VCaP (cell line): ENCODE results near the gene ORC1.

Experiments used
- H3K27ac ChIP-seq: fragments of 450-650 bp; 2 replicates; pipeline ENCODE4 v1.5.1; 2017
- CTCF ChIP-seq: fragments of 450-650 bp; conservative IDR thresholded peaks from 2 replicates; pipeline ENCODE4 v1.5.1; 2017; ENCODE audit warnings: mild to moderate bottlenecking, moderate library complexity

The ORC1 gene

GRCh38 chr1:52427152-52427551, 22.9 kb upstream of the ORC1 start:
- no peak overlapping the region for H3K27ac ChIP-seq
- TF ChIP-seq CTCF: no peak

- no peak overlapping the region for H3K27ac ChIP-seq
Observed at GRCh38 chr1:52426371-52426770, 22.1 kb upstream of the ORC1 start.

GRCh38 chr1:52424813-52425212, 20.6 kb upstream of the ORC1 start:
- no peak overlapping the region for H3K27ac ChIP-seq
- TF ChIP-seq CTCF: no peak

More at GRCh38 chr1:52426371-52426770, 22.1 kb upstream of the ORC1 start:
- no peak for TF ChIP-seq CTCF

- no peak for TF ChIP-seq CTCF
- no peak overlapping the region for H3K27ac ChIP-seq
Observed at GRCh38 chr1:52424231-52424636, 20.0 kb upstream of the ORC1 start.

DNA sequence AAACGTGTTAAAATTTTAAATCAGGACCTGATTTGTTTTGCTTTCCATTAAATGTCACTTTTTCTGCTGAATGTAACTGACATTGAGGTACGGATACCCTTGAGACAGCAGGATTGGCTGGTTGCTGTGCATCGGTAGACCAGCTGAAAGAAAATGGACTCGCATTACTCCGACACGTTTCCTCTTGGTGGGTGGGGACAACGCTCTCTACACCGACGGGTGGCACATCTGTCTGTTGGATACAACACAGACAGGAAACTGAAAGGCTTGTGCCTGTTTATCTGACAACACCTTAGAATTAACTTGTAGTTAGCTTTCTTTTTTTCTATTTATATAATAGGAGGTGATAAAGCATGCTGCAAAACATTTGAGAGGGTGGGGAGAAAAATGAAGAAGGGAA, 19.5 kb upstream of the ORC1 start:
- no peak overlapping the region for H3K27ac ChIP-seq
- TF ChIP-seq CTCF: no peak

GRCh38 chr1:52423055-52423454, 18.8 kb upstream of the ORC1 start:
- no peak overlapping the region for H3K27ac ChIP-seq
- TF ChIP-seq CTCF: no peak

DNA sequence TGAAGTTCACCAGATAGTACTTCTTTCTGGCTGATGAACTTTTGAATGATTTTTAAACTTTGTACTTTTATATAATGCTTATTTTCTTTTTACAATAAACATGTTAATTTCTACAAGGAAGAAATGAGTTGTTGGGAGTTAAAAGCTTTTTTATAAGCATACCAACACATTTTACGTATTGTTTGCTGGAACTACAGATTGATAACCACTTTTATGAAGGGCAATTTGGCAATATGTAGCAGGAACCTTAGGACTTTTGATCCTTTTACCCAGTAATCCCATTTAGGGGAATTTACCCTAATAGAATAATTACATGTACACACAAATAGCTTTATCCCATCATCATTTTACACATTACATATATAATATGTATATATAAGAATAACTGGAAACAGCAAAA, 16.5 kb upstream of the ORC1 start:
- no peak for TF ChIP-seq CTCF
- H3K27ac ChIP-seq: no peak overlapping the region

DNA sequence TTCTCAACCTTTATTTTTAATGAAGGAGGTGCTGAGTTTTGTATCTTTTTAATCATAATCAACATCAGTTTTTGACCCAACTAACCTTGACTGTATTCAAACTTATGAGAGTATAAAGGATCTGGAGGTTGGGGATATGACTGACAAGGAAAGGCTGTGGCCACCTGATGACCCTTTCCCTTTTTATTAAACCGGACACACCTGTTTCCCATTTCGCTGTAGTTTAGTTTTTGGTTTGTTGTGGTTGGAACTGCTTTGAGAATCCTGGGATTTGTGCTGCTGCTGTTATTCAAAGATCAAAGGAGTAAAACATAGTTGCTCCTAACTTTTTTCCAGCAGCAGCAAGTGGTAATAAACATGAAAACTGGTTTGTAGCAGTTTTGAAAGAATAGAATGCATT, 12.6 kb upstream of the ORC1 start:
- TF ChIP-seq CTCF: no peak
- H3K27ac ChIP-seq: no peak overlapping the region
